GM21717 (cell line): ENCODE measurements around the gene PKD1L1.

Source experiments
- ATAC-seq: cut with Tn5 transposase; IDR thresholded peaks from one replicate; pipeline ENCODE4 v1.9.1; 2021; ENCODE audit warnings: mild to moderate bottlenecking, moderate library complexity; ENCODE audit not compliant: unreplicated experiment

PKD1L1 gene

DNA sequence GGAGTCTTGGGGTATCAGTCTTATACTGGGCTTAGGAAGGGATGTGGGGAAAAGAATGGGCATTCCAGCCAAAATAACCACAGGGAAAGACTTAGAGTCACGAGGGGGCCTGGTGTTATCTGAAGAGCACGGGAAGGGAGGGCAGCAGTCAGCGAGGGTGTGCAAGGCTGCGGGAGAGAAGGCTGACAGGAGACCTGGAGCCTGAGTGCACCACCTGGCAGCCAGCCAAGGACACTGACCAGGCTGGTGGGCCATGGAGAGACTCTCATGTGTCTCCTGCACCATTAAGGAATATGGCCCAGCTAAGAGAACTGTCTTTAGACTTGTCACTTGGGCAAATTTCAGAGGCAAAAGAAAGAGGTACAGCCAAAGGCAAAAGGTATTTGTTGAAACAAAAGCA, 69.6 kb downstream of the PKD1L1 start:
- no peak for ATAC-seq

DNA sequence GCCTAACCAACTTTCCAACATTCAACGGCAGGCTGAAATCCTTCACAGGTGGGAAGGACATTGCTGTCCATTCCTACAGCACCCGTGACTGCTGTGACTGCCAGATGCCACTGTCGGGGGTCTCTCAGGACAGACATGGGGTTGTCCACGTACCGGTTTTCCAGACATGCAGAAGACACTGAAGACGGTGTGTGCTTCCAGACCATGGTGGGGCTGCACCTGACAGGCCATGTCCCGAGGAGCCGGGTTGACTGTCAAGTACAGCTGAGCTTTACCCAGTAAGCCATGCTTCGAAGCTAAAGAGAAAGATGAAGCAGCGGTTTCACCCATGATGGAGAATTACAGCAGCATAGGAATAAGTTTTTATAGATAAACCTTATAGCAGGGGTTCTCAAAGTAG, 70.9 kb downstream of the PKD1L1 start:
- no peak for ATAC-seq

DNA sequence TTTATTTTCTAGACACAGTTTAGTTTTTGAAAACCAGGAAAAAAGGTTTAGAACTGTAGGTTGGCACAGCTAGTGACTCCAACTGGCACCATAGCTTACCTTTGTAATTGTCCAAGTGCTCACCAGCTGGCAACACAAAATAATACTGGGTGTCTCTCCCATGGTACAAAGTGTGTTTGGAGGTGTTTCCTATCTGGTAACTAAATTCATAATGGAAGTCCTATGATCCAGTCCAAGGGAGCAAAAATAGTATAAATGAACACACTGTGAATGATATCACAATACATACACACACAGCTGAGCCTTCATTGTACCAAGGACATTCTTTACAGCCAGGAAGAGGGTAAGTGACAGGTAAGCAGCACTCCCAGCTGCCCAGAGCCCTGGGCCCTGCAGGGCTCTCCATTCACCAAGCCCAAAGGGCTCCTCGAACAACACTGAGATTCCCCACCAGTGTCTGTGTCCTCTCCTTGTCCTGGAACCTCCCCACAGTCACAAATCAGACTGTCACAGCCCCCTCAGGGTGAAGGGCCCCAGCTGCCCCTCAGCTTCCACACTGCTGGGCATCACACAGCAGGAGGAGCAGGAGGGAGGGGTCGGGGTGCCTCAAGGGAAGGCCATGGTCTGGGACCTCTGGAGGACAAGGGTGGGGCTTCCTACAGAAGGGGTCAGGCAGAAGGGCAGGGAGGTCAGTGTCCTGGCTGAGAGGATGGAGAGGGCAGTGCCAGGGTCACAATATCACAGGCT, 72.1 kb downstream of the PKD1L1 start:
- ATAC-seq: no peak

DNA sequence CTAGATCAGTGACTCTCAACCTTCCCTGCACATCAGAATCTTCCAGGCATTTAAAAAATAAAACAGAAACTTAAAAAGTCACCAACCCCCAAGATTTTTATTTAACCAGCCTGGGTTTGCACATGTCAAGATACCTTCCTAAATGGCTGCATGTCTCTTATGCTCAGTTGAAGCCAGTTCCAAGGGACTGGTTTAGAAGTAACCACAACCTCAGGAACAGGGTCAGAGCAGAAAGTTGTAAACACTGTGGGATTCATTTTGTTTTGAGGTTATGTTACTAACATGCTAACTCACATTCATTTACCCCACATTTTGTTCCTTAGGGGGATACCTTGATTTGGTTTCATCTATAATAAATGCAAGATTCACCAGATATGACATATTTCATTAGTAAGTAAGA, 72.9 kb downstream of the PKD1L1 start:
- ATAC-seq: no peak

DNA sequence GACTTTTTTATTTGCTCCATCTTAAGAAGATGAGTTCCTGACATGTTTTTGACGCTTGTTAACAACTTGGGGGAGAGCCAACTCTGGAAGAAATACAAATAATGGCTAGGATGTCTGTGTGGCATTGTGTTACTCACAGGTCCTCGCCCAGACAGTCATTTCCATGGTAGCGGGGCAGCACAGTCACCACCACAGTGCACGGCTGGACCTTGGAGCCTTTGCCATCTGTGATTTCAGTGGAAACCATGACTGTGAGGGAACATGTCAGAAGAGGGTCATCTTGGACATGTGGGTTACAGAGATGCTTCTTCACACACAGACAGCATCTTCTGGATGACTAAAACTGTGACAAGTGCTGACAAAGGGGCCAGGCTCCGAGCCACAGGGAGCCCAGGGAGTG, 74.5 kb downstream of the PKD1L1 start:
- ATAC-seq: no peak

DNA sequence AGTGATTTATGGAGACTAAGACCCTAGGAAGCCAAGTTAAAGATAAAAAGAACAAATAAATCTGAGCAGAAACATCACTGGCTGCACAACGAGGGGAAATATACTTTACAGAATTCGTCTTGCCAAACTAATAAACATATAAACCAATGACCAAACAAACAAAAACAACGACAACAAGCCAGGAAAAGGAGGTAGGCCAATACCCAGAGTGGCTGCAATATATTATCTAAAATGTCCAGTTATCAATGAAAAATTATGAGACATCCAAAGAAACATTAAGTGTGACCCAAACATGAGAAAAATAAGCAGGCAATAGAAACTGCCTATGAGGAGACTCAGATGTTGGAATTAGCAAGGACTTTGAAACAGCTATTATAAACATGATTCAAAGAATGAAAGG, 81.0 kb downstream of the PKD1L1 start:
- no peak for ATAC-seq

DNA sequence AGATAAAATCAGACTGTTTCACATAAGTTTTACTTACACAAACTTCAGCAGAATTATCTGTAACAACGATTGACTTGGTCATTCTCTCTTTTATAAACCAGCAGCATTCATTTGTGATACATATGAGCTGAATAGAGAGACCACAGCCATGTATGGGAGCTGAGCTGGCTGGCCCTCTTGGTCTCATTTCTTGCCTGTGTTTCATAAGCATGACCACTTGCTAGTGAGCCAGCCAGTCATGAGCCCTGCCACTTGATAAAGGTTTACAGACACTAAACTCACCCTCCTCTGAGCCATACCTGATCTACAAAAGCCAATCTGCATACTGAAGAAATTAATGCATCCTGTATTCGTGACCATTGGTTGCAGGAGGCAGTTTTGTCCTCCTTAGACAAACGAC, 82.1 kb downstream of the PKD1L1 start:
- ATAC-seq: no peak

DNA sequence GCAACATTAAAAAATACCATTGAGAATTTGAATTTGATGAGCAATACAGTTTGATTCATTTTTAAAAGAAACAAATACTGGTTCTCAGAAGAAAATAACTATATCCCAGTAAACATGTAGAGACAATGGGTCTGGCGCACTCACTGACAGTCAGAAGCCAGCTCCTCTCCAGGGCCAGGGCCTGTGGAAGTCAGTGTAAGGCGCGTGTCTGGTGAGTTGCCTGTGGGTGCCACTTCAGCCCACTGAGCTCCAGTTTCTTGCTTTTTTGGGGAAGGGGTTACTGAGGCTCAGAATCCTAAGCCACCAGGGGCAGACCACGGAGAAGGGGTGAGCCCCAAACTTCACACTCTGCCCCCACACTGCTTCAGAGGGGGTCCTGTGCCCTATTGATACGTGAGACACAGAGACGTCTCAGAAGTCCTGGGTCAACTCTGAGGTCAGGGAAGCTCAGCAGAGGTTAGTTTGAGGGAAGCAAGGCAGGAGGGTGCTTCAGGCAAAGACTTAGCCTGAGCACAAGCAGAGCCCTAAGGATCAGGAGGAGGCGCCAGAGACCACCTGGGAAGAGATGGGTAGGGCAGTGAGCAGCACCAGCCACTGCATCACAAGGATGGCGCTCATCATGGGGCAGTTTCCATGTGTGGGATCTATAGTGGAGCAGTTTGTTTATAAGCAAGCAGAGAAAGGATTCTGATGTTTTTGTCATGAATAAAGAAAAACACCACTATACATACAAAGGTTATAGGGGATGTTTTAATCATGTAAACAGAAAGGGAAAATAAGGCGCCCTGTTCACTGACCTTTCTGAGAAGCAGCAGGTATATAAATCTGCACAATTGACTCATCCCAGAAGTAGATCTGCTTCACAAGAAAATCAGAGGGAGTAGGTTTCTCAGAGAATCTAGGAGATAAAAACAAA, 95.7 kb downstream of the PKD1L1 start:
- ATAC-seq: no peak

DNA sequence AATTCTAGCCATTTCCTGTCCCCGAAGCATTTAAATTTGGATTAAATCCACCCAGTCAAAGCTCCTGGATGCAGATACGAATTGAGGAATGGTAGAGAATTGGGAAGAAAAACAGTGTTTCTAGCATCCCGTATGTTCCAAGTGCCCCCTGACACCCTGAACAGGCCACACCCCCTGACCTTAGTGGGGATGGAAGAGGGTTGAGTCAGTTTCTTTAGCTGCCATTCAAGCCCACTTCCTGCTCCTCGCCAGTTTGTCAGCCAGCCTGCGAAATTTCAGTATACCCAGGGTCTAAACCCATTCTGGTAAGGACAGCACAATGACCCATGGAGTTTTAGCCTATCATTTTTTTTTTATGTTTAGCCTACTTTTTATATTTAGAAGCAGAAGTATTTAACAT, 101.1 kb downstream of the PKD1L1 start:
- no peak for ATAC-seq

DNA sequence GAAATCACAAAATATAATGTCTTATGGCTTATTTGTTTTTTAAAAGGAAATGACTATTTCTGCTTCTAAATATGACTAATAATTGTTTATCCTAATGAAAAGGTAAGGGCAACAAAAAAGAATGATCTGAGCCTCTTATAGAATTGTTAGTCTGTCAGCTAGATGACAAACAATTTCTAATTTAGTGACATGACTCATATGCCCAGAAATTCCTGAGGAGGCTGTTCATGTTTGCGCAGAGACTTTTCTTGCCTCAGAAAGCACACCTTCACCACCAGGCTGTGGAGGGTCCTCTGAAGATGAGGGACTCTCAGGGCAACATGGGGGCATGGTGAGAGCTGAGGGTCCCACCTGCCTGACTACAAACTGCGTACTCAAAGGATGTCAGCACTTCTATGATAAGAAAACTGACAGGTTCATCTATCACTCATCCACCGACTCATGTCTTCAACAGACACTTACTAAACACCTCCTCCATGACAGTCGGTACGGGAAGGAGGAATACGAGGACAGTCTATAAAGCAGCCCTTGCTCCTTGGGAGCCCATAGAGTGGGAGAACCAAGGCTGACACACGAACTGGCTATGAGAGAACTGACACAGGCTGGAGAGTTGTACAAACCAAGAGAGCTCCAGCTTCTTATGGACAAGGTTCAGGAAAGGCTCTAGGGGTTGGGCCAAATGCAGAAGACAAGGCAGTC, 102.0 kb downstream of the PKD1L1 start:
- no peak for ATAC-seq

DNA sequence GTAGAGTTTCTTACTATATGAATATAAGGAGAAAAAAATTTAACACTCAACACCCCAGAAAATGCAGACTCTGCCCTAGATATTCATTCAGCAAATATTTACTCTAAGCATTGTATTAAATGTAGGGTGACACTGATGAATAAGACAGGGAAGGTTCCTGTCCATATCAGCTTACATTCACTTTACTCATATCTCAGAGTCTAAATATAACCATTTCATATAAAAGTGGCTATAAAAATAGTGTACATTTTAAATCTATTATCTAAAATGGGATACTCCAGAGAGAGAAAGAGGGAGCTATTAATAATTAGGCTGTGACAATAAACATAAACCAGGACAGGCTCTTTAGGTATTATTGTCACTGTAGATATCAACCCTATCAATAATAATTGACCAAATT, 104.0 kb downstream of the PKD1L1 start:
- ATAC-seq: no peak

DNA sequence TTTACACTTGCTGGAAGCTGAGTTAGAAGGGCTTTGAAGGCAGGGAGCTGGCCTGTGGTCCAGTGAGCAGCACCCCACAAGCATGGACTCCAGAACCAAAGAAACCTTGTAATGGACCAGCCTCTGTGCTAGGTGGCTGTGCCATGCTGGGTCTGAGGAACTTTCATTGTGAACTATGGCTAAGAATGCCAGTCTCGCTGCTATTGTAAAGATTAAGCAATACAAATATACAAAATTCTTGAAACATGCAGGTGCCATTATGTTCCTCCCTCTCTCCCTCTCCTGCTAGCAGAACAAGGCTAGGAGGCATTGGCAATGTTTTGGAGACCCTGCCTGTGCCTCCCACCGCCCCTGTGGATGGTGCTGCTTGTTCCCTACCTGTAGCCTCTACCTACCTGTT, 105.0 kb downstream of the PKD1L1 start:
- no peak for ATAC-seq

DNA sequence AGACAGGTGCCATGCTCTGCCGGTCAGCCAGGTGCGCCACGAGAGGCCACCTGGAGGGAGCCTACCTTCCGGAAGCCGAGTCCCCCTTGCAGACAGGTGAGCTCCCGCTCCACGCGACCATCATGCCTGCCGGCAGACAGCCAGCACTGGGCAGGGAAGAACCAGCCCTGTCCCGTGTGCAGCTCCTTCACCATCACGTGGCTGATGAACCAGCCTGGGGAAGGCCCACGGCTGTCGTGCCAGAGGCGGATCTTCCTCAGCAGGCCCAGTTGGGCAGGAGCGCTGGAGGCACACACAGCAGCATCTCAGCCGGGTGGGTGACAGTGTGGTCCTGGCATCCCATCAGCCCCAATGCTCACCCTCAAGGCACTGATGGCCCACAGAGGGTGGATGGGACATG, 108.9 kb downstream of the PKD1L1 start:
- no peak for ATAC-seq

DNA sequence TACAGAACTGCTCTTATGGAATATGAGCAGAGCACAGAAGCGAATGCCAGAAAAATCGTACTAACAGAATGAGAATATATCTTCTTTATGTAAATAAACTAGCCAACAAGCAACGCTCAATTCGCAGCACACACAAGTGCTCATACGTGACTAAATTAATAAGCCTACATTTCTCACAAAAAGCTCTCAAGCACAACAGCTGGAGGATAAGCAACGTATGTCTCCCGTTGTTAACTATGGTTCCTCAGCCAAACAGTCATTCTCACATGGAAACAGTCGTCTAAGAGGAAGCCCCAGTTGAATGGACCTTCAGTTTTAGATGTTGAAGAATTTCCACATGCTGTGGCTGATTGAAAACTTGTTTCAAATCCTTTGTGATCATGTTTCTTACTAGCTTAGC, 110.4 kb downstream of the PKD1L1 start:
- ATAC-seq: no peak

DNA sequence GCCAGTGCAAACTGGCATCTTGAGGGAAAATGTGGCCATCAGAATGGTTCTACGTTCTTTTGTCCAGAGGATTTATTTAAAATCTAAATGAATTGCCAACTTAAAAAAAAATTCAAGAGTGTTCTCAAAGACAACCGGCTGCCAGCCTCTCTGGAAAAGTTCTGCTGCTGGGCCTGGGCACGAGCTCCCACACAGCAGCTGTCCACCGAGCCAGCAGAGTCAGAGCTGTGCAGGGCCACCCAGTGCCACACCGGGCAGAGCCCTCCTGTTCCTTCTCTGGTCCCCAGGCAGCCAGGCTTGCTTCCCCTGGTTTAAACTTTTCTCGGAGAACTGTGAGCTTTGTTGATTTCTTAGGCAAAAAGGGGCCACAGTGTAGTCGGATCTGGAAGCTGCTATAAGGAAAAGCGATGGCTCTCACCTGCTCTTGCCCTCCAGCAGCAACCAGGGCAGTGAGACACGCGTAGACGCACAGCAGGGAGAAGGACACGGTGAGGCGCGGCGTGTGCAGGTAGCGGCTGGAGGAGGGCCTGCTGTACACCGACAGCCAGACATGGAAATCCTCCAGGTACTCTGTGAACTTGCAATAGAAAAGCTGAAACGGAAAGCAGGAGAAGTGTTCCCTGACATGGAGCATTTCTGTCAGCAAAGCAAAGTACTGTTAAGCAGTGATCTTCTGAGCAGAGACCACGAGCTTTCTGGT, 111.6 kb downstream of the PKD1L1 start:
- ATAC-seq: no peak

DNA sequence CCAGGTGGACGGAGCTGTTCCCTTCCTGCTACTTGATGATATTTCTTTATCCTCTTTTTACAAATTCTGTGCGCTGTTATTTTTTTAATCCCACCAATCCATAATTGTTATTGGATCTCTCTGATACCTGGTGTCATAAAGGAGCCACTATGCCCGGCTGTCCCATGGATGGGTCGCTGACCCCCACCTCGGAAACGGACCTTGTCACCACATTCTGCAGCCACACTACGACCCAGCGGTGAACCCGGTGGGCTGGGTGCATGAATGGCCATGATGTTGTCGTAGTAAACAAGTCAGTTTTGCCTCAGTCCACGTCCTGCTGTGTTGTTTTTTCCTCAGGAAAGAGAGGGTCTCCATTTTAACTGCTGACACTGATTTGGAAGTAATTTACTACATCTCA, 112.2 kb downstream of the PKD1L1 start:
- ATAC-seq: no peak

DNA sequence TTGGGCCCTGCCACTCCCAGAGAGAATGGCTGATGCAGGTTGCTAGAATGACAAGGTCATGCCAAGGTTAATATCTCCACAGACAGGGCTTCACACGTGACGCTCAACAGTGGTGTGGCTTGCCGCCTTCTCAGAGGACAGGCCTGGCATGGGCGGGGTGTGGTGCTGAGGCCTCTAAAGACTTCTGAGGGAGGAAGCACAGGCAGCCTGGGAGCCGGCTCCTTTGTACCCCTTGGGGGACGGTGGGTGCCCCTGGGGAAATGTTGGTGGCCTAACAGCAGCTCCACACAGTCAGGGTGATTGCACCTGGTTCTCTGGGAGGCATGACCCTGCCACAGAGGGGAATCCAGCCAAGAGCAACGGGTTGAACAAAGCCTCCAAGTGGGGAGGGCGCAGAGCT, 115.1 kb downstream of the PKD1L1 start:
- no peak for ATAC-seq

DNA sequence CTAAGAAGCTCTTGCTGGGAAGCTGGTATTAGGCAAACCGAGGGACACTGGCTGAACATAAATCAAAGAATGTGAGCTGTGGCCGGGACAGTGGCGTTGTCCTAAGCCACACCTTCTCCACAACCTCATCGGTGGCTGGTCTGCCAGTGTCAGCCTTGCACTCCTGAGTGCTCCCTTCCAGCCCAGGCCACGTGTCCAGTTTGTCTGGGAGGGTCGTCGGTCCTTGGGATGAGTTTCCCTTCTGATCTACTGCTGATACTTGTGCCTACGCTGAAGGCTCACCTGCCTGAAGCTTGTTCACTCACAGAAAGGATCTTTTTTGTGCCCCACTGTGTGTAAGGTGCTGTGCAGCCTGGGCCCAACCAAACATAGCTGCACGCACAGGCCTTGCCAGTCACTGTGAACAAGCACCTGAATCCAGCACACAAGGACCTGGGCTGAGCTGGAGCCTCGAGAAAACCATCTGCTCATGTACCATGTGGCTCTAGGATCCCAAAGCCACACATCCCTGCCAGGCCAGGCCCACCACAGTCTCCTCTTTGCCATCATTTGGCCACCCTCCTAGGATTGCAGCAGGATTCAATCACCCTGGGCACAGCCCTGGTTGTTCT, 116.1 kb downstream of the PKD1L1 start:
- no peak for ATAC-seq

DNA sequence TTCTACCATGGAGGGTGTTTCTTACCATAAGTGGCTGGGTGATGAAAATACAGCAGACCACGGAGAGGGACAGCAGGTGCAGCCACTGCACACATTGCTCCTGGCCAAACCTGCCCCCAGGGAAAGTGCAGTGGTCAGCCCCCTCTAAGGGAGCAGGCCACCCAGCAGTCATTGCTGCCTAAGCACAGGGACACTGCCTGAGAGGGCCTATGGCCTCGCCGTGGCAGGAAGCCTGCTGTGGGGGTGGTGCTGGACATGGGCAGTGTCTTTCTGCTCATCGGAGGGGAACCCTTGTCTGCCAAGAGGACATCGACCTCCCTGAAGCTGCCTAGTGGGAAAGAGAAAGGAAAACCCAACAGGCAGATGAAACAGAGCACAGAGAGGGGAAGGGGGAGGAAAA, 118.3 kb downstream of the PKD1L1 start:
- no peak for ATAC-seq

DNA sequence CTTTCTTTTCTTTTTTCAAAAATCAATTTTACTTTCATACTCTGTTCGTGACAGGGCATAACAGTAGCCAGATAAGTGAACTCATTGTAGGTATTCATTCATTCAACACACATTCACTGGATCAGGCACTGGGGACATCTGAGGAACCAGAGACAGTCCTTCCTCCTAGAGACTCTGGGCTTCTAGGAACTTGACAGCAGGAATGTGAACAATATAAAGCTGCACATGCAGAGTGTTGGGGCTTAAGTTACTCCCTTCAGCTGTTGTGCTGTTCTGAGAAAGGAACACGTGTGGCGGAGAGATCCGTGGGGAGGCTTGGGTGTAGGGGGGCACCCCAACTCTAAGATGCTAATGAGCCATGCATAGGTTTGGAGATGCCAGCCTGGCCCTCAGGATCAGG, 120.4 kb downstream of the PKD1L1 start:
- ATAC-seq: no peak

DNA sequence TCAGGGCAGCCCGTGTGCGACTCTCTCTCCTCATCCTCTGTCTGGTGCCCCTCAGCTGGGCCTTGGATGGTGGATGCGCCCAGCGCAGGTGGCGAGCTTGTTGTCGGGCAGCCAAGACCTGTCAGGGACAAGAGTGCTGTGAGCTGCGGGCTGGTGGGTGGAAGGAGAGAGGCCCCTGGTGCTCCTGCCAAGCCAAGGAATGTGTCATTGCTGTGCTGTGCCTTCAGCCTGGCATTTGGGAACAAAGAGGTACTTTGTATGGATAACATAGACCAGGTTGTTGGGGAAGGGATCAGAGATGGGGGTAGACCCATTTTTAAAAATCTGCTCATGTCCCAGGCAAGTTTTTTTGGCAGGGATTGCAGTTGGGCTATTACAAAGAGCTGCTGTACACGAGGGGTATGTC, 120.9 kb downstream of the PKD1L1 start:
- ATAC-seq: no peak
